Activated CD4-positive, alpha-beta T cell treated with anti-CD3 and anti-CD28 coated beads, Interleukin-2, amount 50 U/mL, for 48 hours (primary cell): Measurements from ENCODE around the gene KIAA1671.

ENCODE experiments used
- DNase-seq, 2 experiments: peaks; one replicate each; pipeline ENCODE4 v3.0.0-alpha.2; 2020

The KIAA1671 gene

DNA sequence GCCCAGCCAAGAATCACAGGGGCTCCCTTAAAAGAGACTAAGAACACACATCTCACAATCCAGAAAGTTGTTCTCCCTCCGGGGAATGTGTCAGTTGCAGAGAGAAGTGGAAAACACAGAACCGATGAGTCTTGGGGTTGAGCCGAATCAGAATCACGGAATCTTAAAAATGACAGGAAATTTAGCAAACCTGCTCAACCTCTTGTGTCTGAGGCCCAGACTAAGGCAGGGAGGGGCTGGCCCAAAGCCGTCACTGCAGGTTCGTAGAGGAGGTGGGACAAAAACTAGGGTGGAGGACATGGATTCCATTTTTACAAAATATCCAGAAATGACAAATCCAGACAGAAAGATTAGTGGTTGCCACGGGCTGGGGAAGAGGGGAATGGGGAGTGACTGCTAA is 63.8 kb downstream of the KIAA1671 start:
- no peak for DNase-seq

GRCh38 chr22:25018009-25018408 is 65.5 kb downstream of the KIAA1671 start:
- DNase-seq: no peak

GRCh38 chr22:25019427-25020184 is 67.1 kb downstream of the KIAA1671 start:
- DNase-seq: no peak

DNA sequence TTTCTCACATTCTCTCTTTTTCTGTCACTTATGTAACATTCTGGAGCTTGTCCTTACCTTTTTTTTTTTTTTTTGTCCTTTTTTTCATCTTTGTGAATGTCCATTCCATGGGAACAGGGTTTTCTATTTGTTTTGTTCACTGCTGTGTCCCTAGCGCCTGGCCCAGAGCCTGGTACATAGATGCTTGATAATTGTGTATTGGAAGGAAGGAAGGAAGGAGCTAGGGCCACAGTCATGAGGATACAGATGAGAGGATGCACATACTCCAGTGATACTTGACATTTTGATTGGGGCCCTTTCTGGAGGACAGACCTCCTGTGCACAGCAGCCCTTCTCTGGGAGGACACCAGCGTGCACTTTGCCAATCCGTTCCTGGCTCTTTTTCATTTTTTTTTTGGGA is 68.9 kb downstream of the KIAA1671 start:
- no peak for DNase-seq

DNA sequence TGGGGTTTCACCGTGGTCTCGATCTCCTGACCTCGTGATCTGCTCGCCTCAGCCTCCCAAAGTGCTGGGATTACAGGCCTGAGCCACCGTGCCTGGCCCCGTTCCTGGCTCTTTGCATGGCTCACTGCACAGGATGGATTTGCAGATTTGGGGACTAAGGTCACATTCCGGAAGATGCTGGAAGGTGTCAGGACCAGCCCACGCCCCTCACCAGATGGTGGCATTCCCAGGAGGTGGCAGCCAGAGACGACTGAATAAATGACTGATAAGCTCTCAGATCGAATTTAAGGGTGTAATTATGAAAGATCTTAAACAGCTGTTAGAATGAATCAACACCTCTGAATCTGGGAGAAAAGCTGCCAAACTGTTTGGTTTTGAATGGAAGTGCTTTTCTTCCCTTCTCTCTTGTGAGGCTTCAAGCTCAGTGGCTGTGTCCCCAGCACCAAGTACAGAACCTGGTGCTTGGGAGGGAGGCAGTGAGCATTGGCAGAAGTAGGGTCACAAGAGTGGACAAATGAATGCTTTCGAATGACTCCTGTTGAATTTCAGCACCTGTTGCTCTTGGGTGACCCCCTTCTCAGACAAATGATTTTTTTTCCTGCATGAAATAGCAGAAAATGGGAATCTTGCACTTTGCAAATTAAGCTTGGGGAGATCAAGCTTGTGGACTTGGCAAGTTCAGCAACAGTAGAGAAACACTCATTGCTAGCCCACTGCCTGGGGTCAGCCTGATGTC is 69.6 kb downstream of the KIAA1671 start:
- DNase-seq: no peak

DNA sequence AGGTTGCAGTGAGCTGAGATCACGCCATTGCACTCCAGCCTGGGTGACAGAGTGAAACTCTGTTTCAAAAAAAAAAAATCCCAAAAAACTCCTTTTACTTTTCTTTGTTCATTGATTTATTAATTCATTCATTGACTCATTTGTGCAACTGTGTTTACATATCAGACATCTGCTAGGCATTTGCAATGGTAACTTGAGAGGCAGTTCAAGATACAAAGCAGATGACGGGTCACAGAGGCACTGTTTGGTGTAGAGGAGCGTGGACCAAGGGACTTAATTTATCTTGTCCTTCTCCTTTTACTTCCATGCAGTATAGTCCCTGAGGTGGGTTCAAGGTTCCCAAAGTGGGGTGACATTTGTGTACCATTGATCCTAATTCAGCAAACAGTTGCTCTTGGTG is 71.4 kb downstream of the KIAA1671 start:
- DNase-seq: no peak

GRCh38 chr22:25024895-25025294 is 72.4 kb downstream of the KIAA1671 start:
- DNase-seq: no peak

- DNase-seq: no peak
These were observed 73.2 kb downstream of the KIAA1671 start for GRCh38 chr22:25025491-25026400.

GRCh38 chr22:25027043-25027906 is 74.8 kb downstream of the KIAA1671 start:
- no peak for DNase-seq

DNA sequence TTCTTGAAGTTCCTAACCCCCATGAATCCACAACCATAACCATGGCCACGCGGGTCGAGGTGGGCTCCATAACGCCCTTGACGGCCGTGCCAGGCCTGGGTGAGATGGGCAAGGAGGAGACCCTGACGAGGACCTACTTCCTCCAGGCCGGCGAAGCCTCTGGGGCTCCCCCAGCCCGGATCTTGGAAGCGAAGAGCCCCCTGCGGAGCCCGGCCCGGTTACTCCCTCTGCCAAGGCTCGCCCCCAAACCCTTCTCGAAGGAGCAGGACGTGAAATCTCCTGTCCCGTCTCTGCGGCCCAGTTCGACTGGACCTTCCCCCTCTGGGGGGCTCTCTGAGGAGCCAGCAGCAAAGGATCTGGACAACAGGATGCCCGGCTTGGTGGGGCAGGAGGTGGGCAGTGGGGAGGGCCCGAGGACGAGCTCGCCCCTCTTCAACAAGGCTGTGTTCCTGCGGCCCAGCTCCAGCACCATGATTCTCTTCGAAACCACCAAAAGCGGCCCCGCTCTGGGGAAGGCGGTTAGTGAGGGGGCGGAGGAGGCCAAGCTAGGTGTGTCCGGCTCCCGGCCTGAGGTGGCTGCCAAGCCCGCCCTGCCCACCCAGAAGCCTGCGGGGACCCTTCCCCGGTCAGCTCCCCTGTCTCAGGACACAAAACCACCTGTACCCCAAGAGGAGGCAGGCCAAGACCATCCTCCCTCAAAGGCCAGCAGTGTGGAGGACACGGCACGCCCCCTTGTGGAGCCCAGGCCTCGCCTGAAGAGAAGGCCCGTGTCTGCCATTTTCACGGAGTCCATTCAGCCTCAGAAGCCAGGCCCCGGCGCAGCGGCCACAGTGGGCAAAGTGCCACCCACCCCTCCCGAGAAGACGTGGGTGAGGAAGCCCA is 75.7 kb downstream of the KIAA1671 start:
- DNase-seq: peak; percentile 11 to 38

- DNase-seq: no peak
These were observed 76.3 kb downstream of the KIAA1671 start for GRCh38 chr22:25028841-25029141.

GRCh38 chr22:25029181-25029580 is 76.7 kb downstream of the KIAA1671 start:
- DNase-seq: no peak

DNA sequence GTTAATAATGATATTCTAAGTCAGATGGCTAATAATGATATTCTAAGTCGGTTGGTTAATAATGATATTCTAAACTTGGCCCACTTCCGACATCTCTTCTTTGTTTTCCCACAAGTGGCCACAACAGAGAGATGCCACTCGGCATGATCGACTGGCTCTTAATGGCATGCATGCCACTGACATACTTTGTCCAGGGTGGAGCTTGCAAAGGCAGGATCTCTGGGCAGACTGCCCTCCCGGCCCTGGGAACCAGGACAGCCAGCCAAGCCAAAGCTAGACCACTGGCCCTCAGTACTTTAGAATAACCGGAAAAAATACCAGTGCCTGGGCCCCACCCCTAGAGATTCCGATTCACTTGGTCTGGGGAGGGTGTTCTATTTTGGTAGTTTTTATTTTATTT is 78.1 kb downstream of the KIAA1671 start:
- no peak for DNase-seq

GRCh38 chr22:25032066-25032465 is 79.5 kb downstream of the KIAA1671 start:
- no peak for DNase-seq

DNA sequence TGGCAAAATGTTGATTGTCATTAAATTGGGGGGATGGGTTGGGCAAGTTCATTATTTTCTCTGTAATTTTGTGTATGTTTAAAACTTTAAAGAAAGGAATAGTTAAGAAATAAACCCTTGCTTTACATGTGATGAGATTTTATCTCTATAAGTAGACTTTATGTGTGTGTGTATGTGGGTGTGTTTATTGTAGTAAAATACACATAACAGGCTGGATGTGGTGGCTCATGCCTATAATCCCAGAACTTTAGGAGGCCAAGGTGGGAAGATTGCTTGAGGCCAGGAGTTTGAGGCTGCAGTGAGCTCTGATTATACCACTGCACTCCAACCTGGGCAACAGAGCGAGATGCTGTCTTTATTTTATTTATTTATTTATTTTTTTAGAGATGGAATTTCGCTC is 83.2 kb downstream of the KIAA1671 start:
- DNase-seq: no peak

DNA sequence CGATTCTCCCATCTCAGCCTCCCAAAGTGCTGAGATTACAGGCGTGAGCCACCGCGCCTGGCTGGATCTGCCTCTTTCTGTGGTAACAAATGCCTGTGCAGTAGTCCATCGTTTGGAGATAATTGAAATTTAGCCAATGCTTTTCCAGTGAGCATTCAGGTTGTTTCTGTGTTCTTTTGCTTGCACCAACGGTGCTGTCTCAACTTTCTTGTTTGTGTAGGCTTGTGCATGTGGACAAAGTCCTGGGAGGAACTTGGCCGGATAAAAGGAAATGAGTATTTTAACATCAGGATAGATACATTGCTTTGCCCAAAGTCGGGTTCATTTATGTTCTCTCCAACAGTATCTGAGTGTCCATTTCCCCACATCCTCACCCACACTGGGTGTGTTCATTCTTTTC is 85.7 kb downstream of the KIAA1671 start:
- no peak for DNase-seq

DNA sequence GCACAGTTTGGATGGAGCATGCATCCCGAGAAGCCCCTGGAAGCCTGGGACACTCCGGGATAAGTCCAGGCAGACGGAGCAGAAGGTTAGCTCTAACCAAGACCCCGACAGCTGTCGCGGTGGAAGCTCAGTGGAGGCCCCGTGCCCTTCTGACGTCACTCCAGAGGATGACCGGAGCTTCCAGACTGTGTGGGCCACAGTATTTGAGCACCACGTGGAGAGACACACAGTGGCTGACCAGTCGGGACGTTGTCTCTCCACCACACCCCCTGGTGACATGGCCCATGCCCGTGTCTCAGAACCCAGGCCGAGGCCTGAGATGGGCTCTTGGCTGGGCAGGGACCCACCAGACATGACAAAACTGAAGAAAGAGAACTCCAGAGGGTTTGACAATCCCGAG is 86.3 kb downstream of the KIAA1671 start:
- no peak for DNase-seq

DNA sequence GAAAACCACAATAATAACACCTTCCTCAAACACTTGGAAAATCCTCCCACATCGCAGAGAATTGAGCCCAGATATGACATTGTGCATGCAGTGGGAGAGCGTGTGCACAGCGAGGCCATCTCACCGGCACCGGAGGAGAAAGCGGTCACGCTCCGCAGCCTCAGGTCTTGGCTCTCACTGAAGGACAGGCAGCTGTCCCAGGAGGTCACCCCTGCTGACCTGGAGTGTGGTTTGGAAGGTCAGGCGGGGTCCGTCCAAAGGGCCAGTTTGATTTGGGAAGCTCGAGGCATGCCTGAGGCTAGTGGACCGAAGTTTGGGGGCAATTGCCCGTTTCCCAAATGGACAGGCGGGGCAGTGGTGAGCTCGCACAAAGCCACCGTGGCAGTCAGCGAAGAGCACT is 86.7 kb downstream of the KIAA1671 start:
- DNase-seq: no peak

DNA sequence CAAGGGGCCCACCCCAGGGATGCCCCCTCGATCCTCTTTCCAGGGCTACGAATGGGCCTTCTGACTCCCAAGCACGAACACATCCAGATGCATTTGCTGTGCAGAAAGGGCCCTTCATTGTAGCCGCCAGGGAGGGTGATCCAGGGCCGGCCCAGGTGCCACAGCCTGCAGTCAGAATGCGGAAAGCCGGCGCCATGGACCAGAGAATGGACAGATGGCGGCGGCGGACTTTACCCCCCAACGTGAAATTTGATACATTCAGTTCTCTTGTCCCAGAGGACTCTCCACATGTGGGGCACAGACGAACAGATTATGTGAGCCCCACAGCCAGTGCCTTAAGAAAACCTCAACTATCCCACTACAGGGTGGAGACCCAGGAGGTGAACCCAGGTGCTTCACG is 87.2 kb downstream of the KIAA1671 start:
- DNase-seq: no peak

- DNase-seq: no peak
These were observed 92.6 kb downstream of the KIAA1671 start for GRCh38 chr22:25045159-25045558.

DNA sequence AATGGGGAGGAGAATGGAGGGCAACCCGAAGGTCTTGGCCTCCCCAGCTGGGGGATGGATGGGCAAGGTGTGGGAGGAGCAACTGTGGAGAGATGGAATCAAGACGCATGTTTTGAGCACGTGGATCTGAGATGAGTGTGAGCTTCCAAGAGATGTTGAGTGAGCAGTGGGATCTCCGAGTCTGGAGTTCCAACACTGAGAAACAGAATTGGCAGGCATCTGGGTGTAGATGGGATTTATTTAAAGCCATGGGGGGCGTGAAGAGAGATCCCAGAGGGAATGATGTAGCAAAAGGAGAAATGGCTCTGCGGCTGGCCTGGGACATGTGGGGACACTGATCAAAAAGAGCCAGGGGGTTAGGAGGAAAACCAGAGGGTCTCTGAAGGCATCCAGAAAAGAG is 95.6 kb downstream of the KIAA1671 start:
- DNase-seq: no peak
